Glomerular visceral epithelial cell (primary cell): ENCODE measurements around the gene WASF3.

Experiments
- DNase-seq: peaks from one replicate; pipeline ENCODE4 v3.0.0-alpha.2; 2016; ENCODE audit errors: extremely low spot score

Gene WASF3

GRCh38 chr13:26548205-26548765 is 9.2 kb upstream of the WASF3 start:
- DNase-seq = no peak

- no peak for DNase-seq
Observed at GRCh38 chr13:26549713-26550112, 7.8 kb upstream of the WASF3 start.

GRCh38 chr13:26551255-26551860 is 6.1 kb upstream of the WASF3 start:
- no peak for DNase-seq

- DNase-seq = no peak
Observed at GRCh38 chr13:26555413-26555812, 2.1 kb upstream of the WASF3 start.

- DNase-seq = no peak
Observed at GRCh38 chr13:26557051-26557392, 461 bp upstream of the WASF3 start.

- DNase-seq = peak; percentile 15
Observed at GRCh38 chr13:26558074-26558805, 757 bp downstream of the WASF3 start.

GRCh38 chr13:26558987-26559386 is 1.5 kb downstream of the WASF3 start:
- DNase-seq = no peak

GRCh38 chr13:26560456-26560855 is 3.0 kb downstream of the WASF3 start:
- DNase-seq = no peak

GRCh38 chr13:26561067-26561466 is 3.6 kb downstream of the WASF3 start:
- DNase-seq = peak; percentile 20

GRCh38 chr13:26561651-26562511 is 4.4 kb downstream of the WASF3 start:
- peak; percentile 13 for DNase-seq

- no peak for DNase-seq
Observed at GRCh38 chr13:26562512-26562890, 5.0 kb downstream of the WASF3 start.

- no peak for DNase-seq
Observed at GRCh38 chr13:26563713-26564112, 6.2 kb downstream of the WASF3 start.

GRCh38 chr13:26568132-26568815 is 10.8 kb downstream of the WASF3 start:
- no peak for DNase-seq

- no peak for DNase-seq
Observed at GRCh38 chr13:26571518-26571917, 14.0 kb downstream of the WASF3 start.

- no peak for DNase-seq
Observed at GRCh38 chr13:26575244-26575643, 17.8 kb downstream of the WASF3 start.

- no peak for DNase-seq
Observed at GRCh38 chr13:26579580-26579979, 22.1 kb downstream of the WASF3 start.

- DNase-seq = no peak
Observed at GRCh38 chr13:26583662-26584061, 26.2 kb downstream of the WASF3 start.

- DNase-seq = peak; percentile 36
Observed at GRCh38 chr13:26584713-26585112, 27.2 kb downstream of the WASF3 start.

GRCh38 chr13:26585136-26585535 is 27.7 kb downstream of the WASF3 start:
- no peak for DNase-seq

GRCh38 chr13:26587251-26587650 is 29.8 kb downstream of the WASF3 start:
- DNase-seq = no peak

GRCh38 chr13:26589226-26589625 is 31.7 kb downstream of the WASF3 start:
- no peak for DNase-seq

GRCh38 chr13:26589754-26590153 is 32.3 kb downstream of the WASF3 start:
- DNase-seq = peak; percentile 55
